Mesothelial cell of epicardium (in vitro differentiated cells): Measurements from ENCODE around the gene TMPRSS4. TPM values are rescaled to one million over a fixed set of nuclear protein-coding genes. Genes with fewer than 3 reads are reported as not detected.

Experiments used
- DNase-seq, 2 experiments: peaks; one replicate each; pipeline ENCODE4 v3.0.0; 2021; ENCODE audit warnings: low spot score in 2 of 2; ENCODE audit not compliant: unreplicated experiment in 2 of 2
- H3K27ac Mint-ChIP-seq: 2 replicates; pipeline ENCODE4 v1.8.0; 2021; ENCODE audit warnings: mixed read lengths
- H3K27me3 Mint-ChIP-seq: 2 replicates; pipeline ENCODE4 v1.8.0; 2021; ENCODE audit warnings: low read depth, mixed read lengths
- H3K36me3 Mint-ChIP-seq: 2 replicates; pipeline ENCODE4 v1.8.0; 2021; ENCODE audit warnings: mixed read lengths
- H3K4me1 Mint-ChIP-seq: 2 replicates; pipeline ENCODE4 v1.8.0; 2021; ENCODE audit warnings: mixed read lengths
- H3K4me3 Mint-ChIP-seq: 2 replicates; pipeline ENCODE4 v1.8.0; 2021; ENCODE audit warnings: mild to moderate bottlenecking, moderate library complexity, mixed read lengths
- H3K9me3 Mint-ChIP-seq: 2 replicates; pipeline ENCODE4 v1.8.0; 2021; ENCODE audit warnings: mixed read lengths
- total RNA-seq: library from RNA; stranded (reverse); gene quantifications from 3 replicates; pipeline ENCODE4 v1.2.1, GENCODE V29; 2021
- TF ChIP-seq, protein P1 (sequence below): fragments of 200-600 bp; sonication (generic); IDR thresholded peaks from one replicate; pipeline ENCODE4 v1.5.0; 2021; ENCODE audit warnings: antibody characterized with exemption; ENCODE audit not compliant: unreplicated experiment

The TMPRSS4 gene
- total RNA-seq, 1 donor from 2014 or later, result 0.94 TPM

DNA sequence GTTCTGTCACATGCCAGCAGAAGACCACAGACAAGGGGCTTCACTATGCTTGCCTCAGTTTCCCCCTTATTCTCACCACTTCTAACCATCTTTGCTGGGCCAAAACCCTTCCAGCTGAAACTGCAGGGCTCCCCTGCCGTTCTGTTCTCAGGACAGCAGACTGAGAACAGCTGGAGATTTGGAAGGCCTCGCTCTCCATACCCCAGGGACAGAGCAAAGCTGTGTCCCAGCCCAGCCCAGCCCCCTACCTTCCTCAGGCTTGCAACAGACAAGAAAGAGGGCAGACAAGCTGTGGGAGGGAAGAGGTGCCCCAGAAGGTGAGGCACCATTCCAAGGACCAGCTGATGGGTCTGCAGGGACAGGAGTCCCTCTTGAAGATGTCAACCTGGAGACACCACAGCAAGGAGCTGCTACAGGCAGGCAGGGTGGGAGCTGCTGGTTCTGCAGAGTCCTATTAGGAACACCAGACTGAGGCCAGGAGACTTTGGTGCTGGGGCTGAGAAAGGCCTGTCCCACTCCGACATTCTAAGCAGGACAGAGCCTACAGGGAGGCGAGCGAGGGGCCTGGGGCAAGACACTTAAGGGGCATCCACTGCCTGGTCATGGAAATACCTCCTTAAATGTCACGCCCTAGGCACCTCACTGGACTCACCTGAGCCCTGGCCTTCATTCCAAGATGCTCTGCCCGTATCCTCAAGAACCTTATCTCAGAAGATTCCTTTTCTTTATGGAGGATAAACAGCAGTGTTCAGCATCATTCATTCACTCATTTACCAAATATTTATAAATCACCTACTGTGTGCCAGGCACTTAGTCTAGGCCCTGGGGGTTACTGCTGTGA, 92.6 kb downstream of the TMPRSS4 start:
- Mint-ChIP-seq H3K4me1 (peaks cover 7% of the 10 kb centered on the region), H3K9me3 (no peaks in the 10 kb centered on the region), H3K4me3 (no peak overlapping the region), H3K36me3 (no peaks in the 10 kb centered on the region), H3K27ac (no peak overlapping the region), H3K27me3 (peaks cover 85% of the 10 kb centered on the region)
- TF ChIP-seq, protein P1, sequence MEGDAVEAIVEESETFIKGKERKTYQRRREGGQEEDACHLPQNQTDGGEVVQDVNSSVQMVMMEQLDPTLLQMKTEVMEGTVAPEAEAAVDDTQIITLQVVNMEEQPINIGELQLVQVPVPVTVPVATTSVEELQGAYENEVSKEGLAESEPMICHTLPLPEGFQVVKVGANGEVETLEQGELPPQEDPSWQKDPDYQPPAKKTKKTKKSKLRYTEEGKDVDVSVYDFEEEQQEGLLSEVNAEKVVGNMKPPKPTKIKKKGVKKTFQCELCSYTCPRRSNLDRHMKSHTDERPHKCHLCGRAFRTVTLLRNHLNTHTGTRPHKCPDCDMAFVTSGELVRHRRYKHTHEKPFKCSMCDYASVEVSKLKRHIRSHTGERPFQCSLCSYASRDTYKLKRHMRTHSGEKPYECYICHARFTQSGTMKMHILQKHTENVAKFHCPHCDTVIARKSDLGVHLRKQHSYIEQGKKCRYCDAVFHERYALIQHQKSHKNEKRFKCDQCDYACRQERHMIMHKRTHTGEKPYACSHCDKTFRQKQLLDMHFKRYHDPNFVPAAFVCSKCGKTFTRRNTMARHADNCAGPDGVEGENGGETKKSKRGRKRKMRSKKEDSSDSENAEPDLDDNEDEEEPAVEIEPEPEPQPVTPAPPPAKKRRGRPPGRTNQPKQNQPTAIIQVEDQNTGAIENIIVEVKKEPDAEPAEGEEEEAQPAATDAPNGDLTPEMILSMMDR, result no peak
- DNase-seq, result no peak

DNA sequence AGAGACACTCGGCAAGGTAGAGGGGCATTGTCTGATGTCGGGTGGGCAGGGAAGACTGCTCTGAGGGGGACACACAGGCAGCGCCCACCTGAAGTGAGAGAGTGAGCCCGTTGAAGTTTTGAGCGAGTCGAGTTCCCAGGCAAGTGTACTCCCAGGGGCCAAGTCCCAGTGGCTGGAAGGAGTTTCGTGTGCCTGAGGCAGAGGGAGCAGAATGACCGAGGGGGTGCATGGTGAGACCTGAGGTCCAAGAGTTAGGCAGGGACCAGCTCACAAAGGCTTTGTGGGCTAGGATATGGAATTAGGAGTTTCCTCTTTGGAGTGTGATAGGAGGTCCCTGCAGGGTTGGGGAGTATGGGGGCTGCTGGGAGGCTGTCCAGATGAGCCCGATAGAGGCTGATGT, 93.4 kb downstream of the TMPRSS4 start:
- Mint-ChIP-seq H3K27ac (no peak overlapping the region), H3K4me1 (peaks cover 14% of the 10 kb centered on the region)

DNA sequence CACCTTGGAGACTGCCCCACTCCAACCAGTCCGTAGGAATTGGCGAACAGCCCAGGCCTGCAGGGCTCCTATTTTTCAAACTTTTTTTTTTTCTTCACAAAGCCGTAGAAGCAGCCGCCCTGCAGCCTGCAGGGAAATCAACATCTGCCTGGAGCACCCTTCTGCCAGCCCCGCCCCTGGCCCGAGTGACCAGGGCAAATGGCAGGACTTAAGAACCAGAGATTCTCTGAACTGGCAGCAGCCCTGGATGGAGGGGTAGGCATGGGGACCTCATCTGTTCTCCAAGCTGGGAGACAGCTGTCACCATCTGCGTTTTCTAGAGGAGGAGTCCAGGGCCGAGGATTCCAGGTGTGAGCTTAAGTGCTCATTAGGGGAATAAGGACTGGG, 94.0 kb downstream of the TMPRSS4 start:
- DNase-seq, result no peak
- Mint-ChIP-seq H3K36me3 (no peaks in the 10 kb centered on the region), H3K9me3 (no peaks in the 10 kb centered on the region), H3K27me3 (peaks cover 83% of the 10 kb centered on the region), H3K27ac (no peak overlapping the region), H3K4me1 (peaks cover 21% of the 10 kb centered on the region), H3K4me3 (no peak overlapping the region)
- TF ChIP-seq, protein P1, result no peak

More for the DNA sequence above, 93.4 kb downstream of the TMPRSS4 start:
- Mint-ChIP-seq H3K4me3 (no peak overlapping the region), H3K36me3 (no peaks in the 10 kb centered on the region), H3K9me3 (no peaks in the 10 kb centered on the region), H3K27me3 (peaks cover 82% of the 10 kb centered on the region)
- no peak for DNase-seq
- TF ChIP-seq, protein P1, result no peak

Other genes starting within 250 kb of the TMPRSS4 start
- gene FXYD6, start 200.4 kb upstream of the TMPRSS4 start, total RNA-seq, result 114 to 125 TPM (median 116 TPM) in 3 replicates
- gene TMPRSS13, start 147.7 kb upstream of the TMPRSS4 start, total RNA-seq, result 10.4 to 11.3 TPM (median 10.9 TPM) in 3 replicates
- 0.38 to 0.78 TPM (median 0.42 TPM) in 3 replicates for gene IL10RA, start 90.7 kb upstream of the TMPRSS4 start, total RNA-seq
- gene SMIM35, start 9.9 kb downstream of the TMPRSS4 start, total RNA-seq, result not detected in 3 replicates
- gene SCN4B, start 75.7 kb downstream of the TMPRSS4 start, total RNA-seq, result 1.2 to 1.9 TPM (median 1.5 TPM) in 3 replicates
- gene SCN2B, start 99.6 kb downstream of the TMPRSS4 start, total RNA-seq, result 2.3 to 2.5 TPM (median 2.4 TPM) in 3 replicates
- gene JAML, start 147.9 kb downstream of the TMPRSS4 start, total RNA-seq, result not detected in 3 replicates
- gene MPZL3, start 175.3 kb downstream of the TMPRSS4 start, total RNA-seq, result 5.0 to 5.7 TPM (median 5.2 TPM) in 3 replicates
- 32.3 to 36.9 TPM (median 32.8 TPM) in 3 replicates for gene MPZL2, start 187.2 kb downstream of the TMPRSS4 start, total RNA-seq
- gene CD3E, start 227.7 kb downstream of the TMPRSS4 start, total RNA-seq, result not detected in 3 replicates